GM23338 (cell line): Measurements from ENCODE around the gene NTM.

Experiments used
- CREB1 ChIP-seq: fragments of 250-450 bp; sonication (Bioruptor Pico); IDR thresholded peaks from 2 replicates; pipeline ENCODE4 v1.5.0; 2020; ENCODE audit warnings: low read depth, mild to moderate bottlenecking, moderate library complexity
- CTCF ChIP-seq, 2 experiments: fragments of 200-600 bp in 1 of 2; sonication (generic) in 1 of 2; conservative IDR thresholded peaks; 2 replicates each; pipeline versions ENCODE4 v1.5.1 to v1.6.1; 2016 to 2017; ENCODE audit warnings: antibody characterized with exemption in 2 of 2, low read depth in 2 of 2, mild to moderate bottlenecking in 2 of 2, moderate library complexity in 1 of 2
- ETS1 ChIP-seq: IDR thresholded peaks from 2 replicates; pipeline ENCODE4 v1.6.1; 2016; ENCODE audit warnings: antibody characterized with exemption
- EZH2 ChIP-seq: fragments of 200-600 bp; sonication (generic); IDR thresholded peaks from one replicate; pipeline ENCODE4 v1.8.0; 2017; ENCODE audit warnings: antibody characterized with exemption, mild to moderate bottlenecking, low read depth; ENCODE audit not compliant: unreplicated experiment
- EZH2phosphoT487 ChIP-seq: fragments of 200-600 bp; sonication (generic); IDR thresholded peaks from one replicate; pipeline ENCODE4 v1.8.1; 2018; ENCODE audit warnings: antibody characterized with exemption; ENCODE audit not compliant: unreplicated experiment
- JUNB ChIP-seq: IDR thresholded peaks from one replicate; pipeline ENCODE4 v1.6.1; 2016; ENCODE audit warnings: antibody characterized with exemption; ENCODE audit not compliant: unreplicated experiment
- NANOG ChIP-seq: IDR thresholded peaks from 2 replicates; pipeline ENCODE4 v1.6.1; 2016; ENCODE audit warnings: antibody characterized with exemption, borderline replicate concordance
- POLR2AphosphoS5 ChIP-seq: IDR thresholded peaks from 2 replicates; pipeline ENCODE4 v1.6.1; 2016; ENCODE audit warnings: antibody characterized with exemption, low read depth
- REST ChIP-seq: IDR thresholded peaks from one replicate; pipeline ENCODE4 v1.6.1; 2018; ENCODE audit warnings: antibody characterized with exemption; ENCODE audit not compliant: unreplicated experiment

- TF ChIP-seq CREB1 (CRISPR knock-in tag) = no peak
- TF ChIP-seq CTCF (conservative IDR thresholded peaks at IDR 0.05; ENCODE audit: low read depth in 2 of 2) = no peak
- no peak for TF ChIP-seq ETS1
- TF ChIP-seq REST = no peak
- no peak for TF ChIP-seq EZH2phosphoT487
- TF ChIP-seq EZH2 = no peak
- TF ChIP-seq POLR2AphosphoS5 = no peak
- no peak for TF ChIP-seq JUNB
- TF ChIP-seq NANOG = no peak
These were observed 170.3 kb downstream of the NTM start for GRCh38 chr11:131540676-131541075.
